Measurements from ENCODE around the gene ESR2.

ESR2 gene

GRCh38 chr14:64245491-64245890 lies 48.7 kb downstream of the ESR2 start:
- H3K36me3 Mint-ChIP-seq (ENCODE audit: low read depth): peaks cover 2% of the 10 kb centered on the region
- no peak overlapping the region for H3K27ac Mint-ChIP-seq
- no peak for ATAC-seq
- peaks cover 24% of the 10 kb centered on the region for H3K27me3 Mint-ChIP-seq
- no peak overlapping the region for H3K4me3 Mint-ChIP-seq
- DNase-seq: no peak
- H3K9me3 Mint-ChIP-seq: no peaks in the 10 kb centered on the region
- no peaks in the 10 kb centered on the region for H3K4me1 Mint-ChIP-seq

GRCh38 chr14:64244279-64244678 lies 49.9 kb downstream of the ESR2 start:
- Mint-ChIP-seq H3K36me3 (ENCODE audit: low read depth) (peaks cover 2% of the 10 kb centered on the region), H3K9me3 (no peaks in the 10 kb centered on the region), H3K4me1 (no peaks in the 10 kb centered on the region), H3K27me3 (peaks cover 20% of the 10 kb centered on the region), H3K4me3 (no peak overlapping the region), H3K27ac (no peak overlapping the region)
- no peak for DNase-seq
- ATAC-seq: no peak

GRCh38 chr14:64238631-64239030 lies 55.5 kb downstream of the ESR2 start:
- DNase-seq (no peak), ATAC-seq (no peak)
- H3K27ac Mint-ChIP-seq: no peak overlapping the region
- H3K4me1 Mint-ChIP-seq: peaks cover 19% of the 10 kb centered on the region
- peaks cover 13% of the 10 kb centered on the region for H3K27me3 Mint-ChIP-seq
- H3K9me3 Mint-ChIP-seq: no peaks in the 10 kb centered on the region
- H3K4me3 Mint-ChIP-seq: no peak overlapping the region
- peaks cover 5% of the 10 kb centered on the region for H3K36me3 Mint-ChIP-seq (ENCODE audit: low read depth)

- ATAC-seq (no peak), DNase-seq (no peak)
- H3K9me3 Mint-ChIP-seq: no peaks in the 10 kb centered on the region
- peaks cover 12% of the 10 kb centered on the region for H3K27me3 Mint-ChIP-seq
- H3K4me3 Mint-ChIP-seq: no peak overlapping the region
- H3K27ac Mint-ChIP-seq: no peak overlapping the region
- peaks cover 5% of the 10 kb centered on the region for H3K36me3 Mint-ChIP-seq (ENCODE audit: low read depth)
- H3K4me1 Mint-ChIP-seq: peaks cover 24% of the 10 kb centered on the region
Measured at GRCh38 chr14:64238049-64238448, 56.1 kb downstream of the ESR2 start.

- DNase-seq: no peak
- H3K4me1 Mint-ChIP-seq: peaks cover 43% of the 10 kb centered on the region
- H3K27me3 Mint-ChIP-seq: no peaks in the 10 kb centered on the region
- H3K9me3 Mint-ChIP-seq: no peaks in the 10 kb centered on the region
- peak overlapping the region; percentile 7 for H3K27ac Mint-ChIP-seq
- H3K4me3 Mint-ChIP-seq: no peak overlapping the region
- ATAC-seq: no peak
- H3K36me3 Mint-ChIP-seq (ENCODE audit: low read depth): peaks cover 6% of the 10 kb centered on the region
Measured at GRCh38 chr14:64235652-64236640, 58.2 kb downstream of the ESR2 start.

- H3K4me1 Mint-ChIP-seq: peaks cover 43% of the 10 kb centered on the region
- no peak for DNase-seq
- H3K36me3 Mint-ChIP-seq (ENCODE audit: low read depth): peaks cover 9% of the 10 kb centered on the region
- no peak overlapping the region for H3K27ac Mint-ChIP-seq
- no peak for ATAC-seq
- no peaks in the 10 kb centered on the region for H3K27me3 Mint-ChIP-seq
- no peaks in the 10 kb centered on the region for H3K9me3 Mint-ChIP-seq
- H3K4me3 Mint-ChIP-seq: no peak overlapping the region
Measured at GRCh38 chr14:64234877-64235651, 59.1 kb downstream of the ESR2 start.

GRCh38 chr14:64233531-64234190 lies 60.5 kb downstream of the ESR2 start:
- no peak overlapping the region for H3K4me3 Mint-ChIP-seq
- no peaks in the 10 kb centered on the region for H3K9me3 Mint-ChIP-seq
- no peak for ATAC-seq
- peak overlapping the region; percentile 84 for H3K27ac Mint-ChIP-seq
- H3K36me3 Mint-ChIP-seq (ENCODE audit: low read depth): peaks cover 9% of the 10 kb centered on the region
- no peak for DNase-seq
- H3K27me3 Mint-ChIP-seq: no peaks in the 10 kb centered on the region
- peaks cover 41% of the 10 kb centered on the region for H3K4me1 Mint-ChIP-seq

GRCh38 chr14:64232944-64233343 lies 61.2 kb downstream of the ESR2 start:
- H3K4me1 Mint-ChIP-seq: peaks cover 41% of the 10 kb centered on the region
- no peaks in the 10 kb centered on the region for H3K9me3 Mint-ChIP-seq
- DNase-seq (no peak), ATAC-seq (peak; percentile 2)
- H3K36me3 Mint-ChIP-seq (ENCODE audit: low read depth): peaks cover 10% of the 10 kb centered on the region
- no peaks in the 10 kb centered on the region for H3K27me3 Mint-ChIP-seq
- peak overlapping the region; percentile 84 for H3K27ac Mint-ChIP-seq
- H3K4me3 Mint-ChIP-seq: peak overlapping the region; percentile 42

GRCh38 chr14:64232095-64232838 lies 61.9 kb downstream of the ESR2 start:
- Mint-ChIP-seq H3K4me1 (peaks cover 41% of the 10 kb centered on the region), H3K36me3 (ENCODE audit: low read depth) (peaks cover 12% of the 10 kb centered on the region), H3K27me3 (no peaks in the 10 kb centered on the region), H3K27ac (peak overlapping the region; percentile 84), H3K9me3 (no peaks in the 10 kb centered on the region), H3K4me3 (peak overlapping the region; percentile 42)
- ATAC-seq (peak; percentile 94), DNase-seq (peak; percentile 55)

- H3K4me3 Mint-ChIP-seq: no peak overlapping the region
- H3K27me3 Mint-ChIP-seq: no peaks in the 10 kb centered on the region
- no peak for ATAC-seq
- no peaks in the 10 kb centered on the region for H3K9me3 Mint-ChIP-seq
- peaks cover 33% of the 10 kb centered on the region for H3K4me1 Mint-ChIP-seq
- H3K36me3 Mint-ChIP-seq (ENCODE audit: low read depth): peaks cover 12% of the 10 kb centered on the region
- no peak overlapping the region for H3K27ac Mint-ChIP-seq
- DNase-seq: no peak
Measured at GRCh38 chr14:64229489-64229888, 64.7 kb downstream of the ESR2 start.

GRCh38 chr14:64227856-64228255 lies 66.3 kb downstream of the ESR2 start:
- no peaks in the 10 kb centered on the region for H3K9me3 Mint-ChIP-seq
- no peak overlapping the region for H3K4me3 Mint-ChIP-seq
- H3K4me1 Mint-ChIP-seq: peaks cover 17% of the 10 kb centered on the region
- H3K36me3 Mint-ChIP-seq (ENCODE audit: low read depth): peaks cover 10% of the 10 kb centered on the region
- no peak overlapping the region for H3K27ac Mint-ChIP-seq
- DNase-seq: no peak
- ATAC-seq: no peak
- H3K27me3 Mint-ChIP-seq: no peaks in the 10 kb centered on the region

- Mint-ChIP-seq H3K27ac (no peak overlapping the region), H3K4me3 (no peak overlapping the region), H3K9me3 (no peaks in the 10 kb centered on the region), H3K36me3 (ENCODE audit: low read depth) (peaks cover 10% of the 10 kb centered on the region), H3K27me3 (no peaks in the 10 kb centered on the region), H3K4me1 (peaks cover 7% of the 10 kb centered on the region)
- ATAC-seq: no peak
- no peak for DNase-seq
Measured at GRCh38 chr14:64225151-64225757, 68.9 kb downstream of the ESR2 start.

- Mint-ChIP-seq H3K27ac (peak overlapping the region; percentile 22), H3K36me3 (ENCODE audit: low read depth) (peaks cover 17% of the 10 kb centered on the region), H3K4me1 (peaks cover 7% of the 10 kb centered on the region), H3K9me3 (no peaks in the 10 kb centered on the region), H3K27me3 (no peaks in the 10 kb centered on the region), H3K4me3 (no peak overlapping the region)
- no peak for DNase-seq
- no peak for ATAC-seq
Measured at GRCh38 chr14:64221391-64222003, 72.7 kb downstream of the ESR2 start.

All from activated naive CD8-positive, alpha-beta T cell treated with anti-CD3 and anti-CD28 coated beads, Interleukin-2, amount 50 U/mL, for 24 hours (primary cell).